ENCODE measurements around the gene NCF4. TPM values are rescaled to one million over a fixed set of nuclear protein-coding genes. Genes with fewer than 3 reads are reported as not detected.

The NCF4 gene
- total and polyA plus RNA-seq, 2 of the 4 experiments (the other 2 are of a cell fraction) = not detected

DNA sequence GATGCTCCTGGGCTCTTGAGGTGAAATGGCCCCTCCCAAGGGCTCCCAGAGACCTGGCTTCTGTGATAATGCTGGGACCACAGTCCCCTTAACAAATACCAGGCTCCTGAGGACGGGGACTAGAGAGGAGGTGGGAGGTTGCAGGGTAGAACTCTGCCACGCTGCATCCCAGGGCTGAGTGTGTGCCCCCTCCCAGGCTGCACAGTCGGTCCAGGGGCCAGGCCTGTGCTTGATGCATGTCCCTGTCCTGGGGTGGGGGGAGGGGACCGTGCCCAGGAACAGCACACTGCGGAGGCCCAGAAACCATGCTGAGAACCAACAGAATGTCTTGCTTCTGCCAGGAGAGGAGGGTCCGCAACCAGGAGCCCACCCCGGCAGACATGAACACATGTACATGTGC lies 61.9 kb downstream of the NCF4 start:
- Histone ChIP-seq H3K4me2 (ENCODE audit: low read depth, low read length) (no peak overlapping the region), H3K36me3 (ENCODE audit: control insufficient read depth, insufficient read depth, low read length) (no peaks in the 10 kb centered on the region), H3K9me1 (ENCODE audit: insufficient read depth, low read length) (no peaks in the 10 kb centered on the region), H3K9me3 (ENCODE audit: control insufficient read depth, insufficient read depth, low read length) (peaks cover 2% of the 10 kb centered on the region; the same call in 1 of the 2 replicates), H3K4me3 (ENCODE audit: insufficient read depth, low read depth, low read length) (no peak overlapping the region), H3K4me1 (ENCODE audit: control insufficient read depth, insufficient read depth, low read length) (no peaks in the 10 kb centered on the region), H2BK5ac (ENCODE audit: low read depth, low read length, poor library complexity, severe bottlenecking) (no peak overlapping the region), H4K91ac (ENCODE audit: insufficient read depth, low read depth, low read length) (no peak overlapping the region), H4K20me1 (ENCODE audit: insufficient read depth, low read length) (no peaks in the 10 kb centered on the region), H4K5ac (ENCODE audit: low read depth, low read length) (no peak overlapping the region), H3K23ac (ENCODE audit: low read depth, low read length) (no peak overlapping the region), H4K8ac (ENCODE audit: low read depth in 2 of 2, low read length in 2 of 2) (no peak overlapping the region), H2AFZ (replicated peaks; ENCODE audit: low read length, poor library complexity) (no peak overlapping the region), H2BK15ac (ENCODE audit: low read depth, low read length) (no peak overlapping the region), H3K4ac (ENCODE audit: low read depth, low read length) (no peak overlapping the region), H2AK5ac (ENCODE audit: low read depth, low read length) (no peak overlapping the region), H3K56ac (ENCODE audit: extremely low read depth, insufficient read depth, low read length) (no peak overlapping the region), H3K27me3 (ENCODE audit: control insufficient read depth, insufficient read depth, low read length) (peaks cover 19% of the 10 kb centered on the region), H2BK120ac (ENCODE audit: low read depth, low read length) (no peak overlapping the region), H2AK9ac (replicated peaks; ENCODE audit: low read depth, low read length, poor library complexity) (no peak overlapping the region), H3K9ac (ENCODE audit: low read depth, low read length) (no peak overlapping the region), H3K14ac (replicated peaks; ENCODE audit: low read depth, low read length) (no peak overlapping the region), H3K79me1 (ENCODE audit: low read depth in 1 of 2, low read length in 2 of 2) (no peaks in the 10 kb centered on the region), H2BK20ac (ENCODE audit: low read depth, low read length) (no peak overlapping the region), H3K27ac (ENCODE audit: insufficient read depth, low read length) (no peak overlapping the region), H3K18ac (ENCODE audit: low read depth, low read length) (no peak overlapping the region)
- intact Hi-C loops (cut with micrococcal nuclease) = no loop called here
- dilution Hi-C loops (cut with HindIII; ENCODE audit: low sequenced_read_pairs, unreplicated experiment) = no loop called here
- in situ Hi-C loops (cut with MboI; ENCODE audit: low sequenced_read_pairs) = no loop called here
- no peak for DNase-seq
- BruUV-seq (replicated peaks) = no TSS peak
- TF ChIP-seq, protein P1, sequence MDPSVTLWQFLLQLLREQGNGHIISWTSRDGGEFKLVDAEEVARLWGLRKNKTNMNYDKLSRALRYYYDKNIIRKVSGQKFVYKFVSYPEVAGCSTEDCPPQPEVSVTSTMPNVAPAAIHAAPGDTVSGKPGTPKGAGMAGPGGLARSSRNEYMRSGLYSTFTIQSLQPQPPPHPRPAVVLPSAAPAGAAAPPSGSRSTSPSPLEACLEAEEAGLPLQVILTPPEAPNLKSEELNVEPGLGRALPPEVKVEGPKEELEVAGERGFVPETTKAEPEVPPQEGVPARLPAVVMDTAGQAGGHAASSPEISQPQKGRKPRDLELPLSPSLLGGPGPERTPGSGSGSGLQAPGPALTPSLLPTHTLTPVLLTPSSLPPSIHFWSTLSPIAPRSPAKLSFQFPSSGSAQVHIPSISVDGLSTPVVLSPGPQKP (IDR thresholded peaks at IDR 0.05; ENCODE audit: borderline replicate concordance, low read depth, low read length) = no peak
- TF ChIP-seq RCOR1 (IDR thresholded peaks at IDR 0.05; ENCODE audit: insufficient replicate concordance, low read length) (no peak), CEBPB (IDR thresholded peaks at IDR 0.05; ENCODE audit: low read depth, low read length) (no peak), POLR2A (IDR thresholded peaks at IDR 0.05; ENCODE audit: low read depth, low read length) (no peak), RFX5 (IDR thresholded peaks at IDR 0.05; ENCODE audit: low read depth, low read length) (no peak), RAD21 (IDR thresholded peaks at IDR 0.05; ENCODE audit: low read length) (no peak), BHLHE40 (IDR thresholded peaks at IDR 0.05; ENCODE audit: low read depth, low read length) (no peak)
- no CpG with 5 or more reads among the region's 7 CpGs for WGBS, 2 experiments (ENCODE audit: extremely low coverage in 2 of 2, insufficient read length in 1 of 2)
- ChIA-PET POLR2A (ENCODE audit: unreplicated experiment) (no interaction called here), CTCF (no interaction called here)
- no peak for ATAC-seq (ENCODE audit: low read depth)

Data from IMR-90 (cell line).